ENCODE measurements around the gene COIL. TPM values are rescaled to one million over a fixed set of nuclear protein-coding genes. Genes with fewer than 3 reads are reported as not detected.
"Not testable (repeated sequence)": the region's sequence is repeated elsewhere in the genome, so short reads cannot be mapped to it uniquely, and the experiment has no call there.

The COIL gene
- total RNA-seq, 1 donor from 2014 or later, result 20.3 TPM

- no peaks in the 10 kb centered on the region for H3K36me3 Mint-ChIP-seq (ENCODE audit: low read depth)
- intact Hi-C loops (cut with micrococcal nuclease), result no loop called here
Observed at GRCh38 chr17:56974055-56974454, 13.2 kb upstream of the COIL start.

GRCh38 chr17:56973520-56973919 lies 12.7 kb upstream of the COIL start:
- DNase-seq (ENCODE audit: low spot score), result no peak
- H3K4me1 Mint-ChIP-seq (ENCODE audit: low read depth), result peaks cover 12% of the 10 kb centered on the region
- H3K27me3 Mint-ChIP-seq (ENCODE audit: low read depth), result peaks cover 23% of the 10 kb centered on the region
- no peak overlapping the region for H3K4me3 Mint-ChIP-seq (ENCODE audit: low read depth)
- H3K27ac Mint-ChIP-seq, result no peak overlapping the region
- no peaks in the 10 kb centered on the region for H3K36me3 Mint-ChIP-seq (ENCODE audit: low read depth)
- intact Hi-C loops (cut with micrococcal nuclease), result no loop called here
- no peaks in the 10 kb centered on the region for H3K9me3 Mint-ChIP-seq

More at GRCh38 chr17:56974055-56974454, 13.2 kb upstream of the COIL start:
- H3K9me3 Mint-ChIP-seq, result no peaks in the 10 kb centered on the region
- H3K27me3 Mint-ChIP-seq (ENCODE audit: low read depth), result peaks cover 23% of the 10 kb centered on the region
- H3K27ac Mint-ChIP-seq, result no peak overlapping the region
- no peak overlapping the region for H3K4me3 Mint-ChIP-seq (ENCODE audit: low read depth)
- peaks cover 17% of the 10 kb centered on the region for H3K4me1 Mint-ChIP-seq (ENCODE audit: low read depth)
- DNase-seq (ENCODE audit: low spot score), result no peak

GRCh38 chr17:56972111-56972730 lies 11.4 kb upstream of the COIL start:
- H3K27ac Mint-ChIP-seq, result no peak overlapping the region
- H3K9me3 Mint-ChIP-seq, result no peaks in the 10 kb centered on the region
- H3K36me3 Mint-ChIP-seq (ENCODE audit: low read depth), result no peaks in the 10 kb centered on the region
- intact Hi-C loops (cut with micrococcal nuclease), result no loop called here
- peaks cover 26% of the 10 kb centered on the region for H3K27me3 Mint-ChIP-seq (ENCODE audit: low read depth)
- no peak overlapping the region for H3K4me3 Mint-ChIP-seq (ENCODE audit: low read depth)
- no peak for DNase-seq (ENCODE audit: low spot score)
- peaks cover 6% of the 10 kb centered on the region for H3K4me1 Mint-ChIP-seq (ENCODE audit: low read depth)

GRCh38 chr17:56970974-56971373 lies 10.1 kb upstream of the COIL start:
- H3K27ac Mint-ChIP-seq, result no peak overlapping the region
- no peaks in the 10 kb centered on the region for H3K4me1 Mint-ChIP-seq (ENCODE audit: low read depth)
- H3K27me3 Mint-ChIP-seq (ENCODE audit: low read depth), result peaks cover 25% of the 10 kb centered on the region
- DNase-seq (ENCODE audit: low spot score), result no peak
- intact Hi-C loops (cut with micrococcal nuclease), result no loop called here
- H3K36me3 Mint-ChIP-seq (ENCODE audit: low read depth), result no peaks in the 10 kb centered on the region
- H3K4me3 Mint-ChIP-seq (ENCODE audit: low read depth), result no peak overlapping the region
- no peaks in the 10 kb centered on the region for H3K9me3 Mint-ChIP-seq

DNA sequence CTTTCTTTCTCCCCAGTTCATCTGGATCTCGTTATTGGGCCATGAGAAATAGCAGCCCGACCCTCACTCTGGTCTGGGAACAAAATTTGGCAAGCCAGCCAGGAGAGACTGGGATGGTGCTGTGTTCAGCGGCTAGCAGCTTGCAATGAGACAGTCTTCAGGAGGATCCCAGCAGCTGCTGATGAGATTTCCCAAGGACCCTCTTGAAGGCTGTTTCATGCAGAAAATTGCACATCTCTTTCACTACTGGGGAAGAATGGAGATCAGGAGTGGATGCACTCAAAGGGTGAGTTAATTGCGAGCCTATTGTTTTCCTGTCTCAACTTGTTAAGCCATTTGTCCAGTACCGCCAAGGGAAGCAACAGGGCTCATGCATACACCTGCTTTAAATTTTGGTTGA lies 5.5 kb upstream of the COIL start:
- H3K27ac Mint-ChIP-seq, result no peak overlapping the region
- no peaks in the 10 kb centered on the region for H3K36me3 Mint-ChIP-seq (ENCODE audit: low read depth)
- no peaks in the 10 kb centered on the region for H3K9me3 Mint-ChIP-seq
- H3K4me1 Mint-ChIP-seq (ENCODE audit: low read depth), result no peaks in the 10 kb centered on the region
- intact Hi-C loops (cut with micrococcal nuclease), result no loop called here
- no peak overlapping the region for H3K4me3 Mint-ChIP-seq (ENCODE audit: low read depth)
- H3K27me3 Mint-ChIP-seq (ENCODE audit: low read depth), result peaks cover 10% of the 10 kb centered on the region
- DNase-seq (ENCODE audit: low spot score), result no peak

DNA sequence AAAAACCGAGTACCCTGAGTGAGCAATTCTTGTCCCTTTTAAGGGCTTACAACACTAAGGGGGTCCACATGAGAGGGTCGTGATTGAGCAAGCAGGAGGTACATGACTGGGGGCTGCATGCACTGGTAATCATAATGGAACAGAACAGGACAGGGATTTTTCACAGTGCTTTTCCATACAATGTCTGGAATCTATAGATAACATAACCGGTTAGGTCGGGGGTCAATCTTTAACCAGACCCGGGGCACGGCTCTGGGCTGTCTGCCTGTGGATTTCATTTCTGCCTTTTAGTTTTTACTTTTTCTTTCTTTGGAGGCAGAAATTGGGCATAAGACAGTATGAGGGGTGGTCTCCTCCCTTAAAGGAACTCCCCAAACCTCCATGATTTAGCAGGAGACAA lies 4.8 kb upstream of the COIL start:
- H3K4me3 Mint-ChIP-seq (ENCODE audit: low read depth); DNase-seq (ENCODE audit: low spot score); H3K36me3 Mint-ChIP-seq (ENCODE audit: low read depth); intact Hi-C loops (cut with micrococcal nuclease); H3K4me1 Mint-ChIP-seq (ENCODE audit: low read depth); H3K9me3 Mint-ChIP-seq; H3K27ac Mint-ChIP-seq: not testable (repeated sequence)
- peaks cover 10% of the 10 kb centered on the region for H3K27me3 Mint-ChIP-seq (ENCODE audit: low read depth)

DNA sequence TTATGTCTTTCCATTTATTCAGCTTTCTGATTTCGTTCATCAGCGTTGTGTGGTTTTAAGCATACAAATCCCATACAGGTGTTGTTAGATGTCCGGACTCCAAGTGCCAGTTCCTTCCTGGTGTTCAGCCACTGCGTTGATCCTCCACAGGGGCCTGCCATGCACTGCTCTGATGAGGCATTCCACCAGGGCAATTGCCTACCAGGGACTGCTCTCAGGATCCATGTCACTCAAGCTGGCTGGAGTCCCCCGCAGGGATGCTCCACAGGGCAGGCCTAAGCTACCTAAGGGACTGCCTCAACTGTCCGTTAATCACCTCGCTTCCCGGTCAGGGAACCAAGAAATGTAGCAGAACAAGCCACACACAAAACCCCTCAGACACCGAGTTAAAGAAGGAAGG lies 4.4 kb upstream of the COIL start:
- H3K4me1 Mint-ChIP-seq (ENCODE audit: low read depth); H3K36me3 Mint-ChIP-seq (ENCODE audit: low read depth); intact Hi-C loops (cut with micrococcal nuclease); H3K4me3 Mint-ChIP-seq (ENCODE audit: low read depth); H3K9me3 Mint-ChIP-seq; DNase-seq (ENCODE audit: low spot score); H3K27ac Mint-ChIP-seq: not testable (repeated sequence)
- H3K27me3 Mint-ChIP-seq (ENCODE audit: low read depth), result peaks cover 10% of the 10 kb centered on the region

DNA sequence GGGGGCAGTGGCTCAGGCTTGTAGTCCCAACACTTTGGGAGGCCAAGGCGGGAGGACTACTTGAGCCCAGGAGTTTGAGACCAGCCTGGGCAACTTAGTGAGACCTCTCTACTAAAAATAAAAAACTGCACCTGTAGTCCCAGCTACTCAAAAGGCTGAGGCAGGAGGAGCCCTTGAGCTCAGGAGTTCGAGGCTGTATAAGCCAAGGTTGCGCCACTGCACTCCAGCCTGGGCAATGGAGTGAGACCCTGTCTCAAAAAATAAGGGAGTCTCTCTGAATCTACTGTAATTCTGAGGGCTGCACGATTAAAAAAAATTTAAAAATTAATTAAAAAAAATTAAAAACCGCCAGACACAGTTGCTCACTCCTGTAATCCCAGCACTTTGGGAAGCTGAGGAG lies 3.9 kb downstream of the COIL start:
- H3K27me3 Mint-ChIP-seq (ENCODE audit: low read depth), result no peaks in the 10 kb centered on the region
- DNase-seq (ENCODE audit: low spot score), result no peak
- H3K4me1 Mint-ChIP-seq (ENCODE audit: low read depth), result peaks cover 23% of the 10 kb centered on the region
- no peaks in the 10 kb centered on the region for H3K9me3 Mint-ChIP-seq
- intact Hi-C loops (cut with micrococcal nuclease), result no loop called here
- no peak overlapping the region for H3K4me3 Mint-ChIP-seq (ENCODE audit: low read depth)
- H3K36me3 Mint-ChIP-seq (ENCODE audit: low read depth), result peaks cover 4% of the 10 kb centered on the region
- H3K27ac Mint-ChIP-seq, result no peak overlapping the region

- peaks cover 10% of the 10 kb centered on the region for H3K4me1 Mint-ChIP-seq (ENCODE audit: low read depth)
- H3K4me3 Mint-ChIP-seq (ENCODE audit: low read depth), result no peak overlapping the region
- peaks cover 49% of the 10 kb centered on the region for H3K36me3 Mint-ChIP-seq (ENCODE audit: low read depth)
- intact Hi-C loops (cut with micrococcal nuclease), result loop anchor here (10.0 kb wide), 1 partner anchor 355 kb away; the partner anchor contains the start of gene NOG
- DNase-seq (ENCODE audit: low spot score), result no peak
- H3K27me3 Mint-ChIP-seq (ENCODE audit: low read depth), result no peaks in the 10 kb centered on the region
- peak overlapping the region; percentile 0 for H3K27ac Mint-ChIP-seq
- no peaks in the 10 kb centered on the region for H3K9me3 Mint-ChIP-seq
Observed at GRCh38 chr17:56949595-56949994, 11.3 kb downstream of the COIL start.

- H3K27me3 Mint-ChIP-seq (ENCODE audit: low read depth), result no peaks in the 10 kb centered on the region
- peaks cover 56% of the 10 kb centered on the region for H3K36me3 Mint-ChIP-seq (ENCODE audit: low read depth)
- no peak overlapping the region for H3K4me3 Mint-ChIP-seq (ENCODE audit: low read depth)
- no peak for DNase-seq (ENCODE audit: low spot score)
- no peaks in the 10 kb centered on the region for H3K9me3 Mint-ChIP-seq
- H3K4me1 Mint-ChIP-seq (ENCODE audit: low read depth), result peaks cover 9% of the 10 kb centered on the region
- no peak overlapping the region for H3K27ac Mint-ChIP-seq
- intact Hi-C loops (cut with micrococcal nuclease), result loop anchor here (10.0 kb wide), 1 partner anchor 354 kb away; the partner anchor contains the start of gene NOG
Observed at GRCh38 chr17:56948491-56948890, 12.4 kb downstream of the COIL start.

- intact Hi-C loops (cut with micrococcal nuclease), result loop anchor here (10.0 kb wide), 1 partner anchor 353 kb away; the partner anchor contains the start of gene NOG
- no peak overlapping the region for H3K4me3 Mint-ChIP-seq (ENCODE audit: low read depth)
- peak overlapping the region; percentile 5 for H3K27ac Mint-ChIP-seq
- H3K9me3 Mint-ChIP-seq, result no peaks in the 10 kb centered on the region
- H3K36me3 Mint-ChIP-seq (ENCODE audit: low read depth), result peaks cover 60% of the 10 kb centered on the region
- no peak for DNase-seq (ENCODE audit: low spot score)
- H3K27me3 Mint-ChIP-seq (ENCODE audit: low read depth), result no peaks in the 10 kb centered on the region
- peaks cover 7% of the 10 kb centered on the region for H3K4me1 Mint-ChIP-seq (ENCODE audit: low read depth)
Observed at GRCh38 chr17:56947741-56948140, 13.1 kb downstream of the COIL start.

DNA sequence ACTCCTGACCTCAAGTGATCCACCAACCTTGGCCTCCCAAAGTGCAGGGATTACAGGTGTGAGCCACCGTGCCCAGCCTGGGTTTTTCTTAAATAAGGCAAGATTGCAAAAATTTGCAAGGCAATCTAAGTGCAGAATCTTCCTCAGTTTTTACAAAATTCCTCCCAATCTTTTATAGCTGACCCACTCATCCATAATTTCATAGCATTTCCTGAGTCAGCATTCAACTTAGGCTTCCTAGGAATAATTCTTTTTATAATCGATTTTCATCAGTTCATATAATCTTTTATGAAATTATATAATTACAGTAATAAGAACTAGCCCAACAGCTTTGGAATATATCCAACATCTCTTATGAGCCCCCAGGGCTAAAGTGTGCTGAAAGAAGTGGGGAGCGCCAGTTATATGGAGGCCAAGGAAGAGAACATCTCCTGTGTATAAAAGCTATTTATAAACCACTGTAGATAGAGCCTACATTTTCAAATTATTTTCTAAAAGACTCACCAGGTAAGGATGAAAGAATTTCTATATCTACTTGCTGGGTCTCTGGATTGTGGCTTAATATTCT lies 14.8 kb downstream of the COIL start:
- Mint-ChIP-seq H3K9me3 (no peaks in the 10 kb centered on the region), H3K36me3 (ENCODE audit: low read depth) (peaks cover 71% of the 10 kb centered on the region), H3K4me1 (ENCODE audit: low read depth) (peaks cover 5% of the 10 kb centered on the region), H3K4me3 (ENCODE audit: low read depth) (no peak overlapping the region), H3K27ac (no peak overlapping the region), H3K27me3 (ENCODE audit: low read depth) (no peaks in the 10 kb centered on the region)
- no peak for DNase-seq (ENCODE audit: low spot score)
- intact Hi-C loops (cut with micrococcal nuclease), result loop anchor here (10.0 kb wide), 1 partner anchor 351 kb away; the partner anchor contains the start of gene NOG

DNA sequence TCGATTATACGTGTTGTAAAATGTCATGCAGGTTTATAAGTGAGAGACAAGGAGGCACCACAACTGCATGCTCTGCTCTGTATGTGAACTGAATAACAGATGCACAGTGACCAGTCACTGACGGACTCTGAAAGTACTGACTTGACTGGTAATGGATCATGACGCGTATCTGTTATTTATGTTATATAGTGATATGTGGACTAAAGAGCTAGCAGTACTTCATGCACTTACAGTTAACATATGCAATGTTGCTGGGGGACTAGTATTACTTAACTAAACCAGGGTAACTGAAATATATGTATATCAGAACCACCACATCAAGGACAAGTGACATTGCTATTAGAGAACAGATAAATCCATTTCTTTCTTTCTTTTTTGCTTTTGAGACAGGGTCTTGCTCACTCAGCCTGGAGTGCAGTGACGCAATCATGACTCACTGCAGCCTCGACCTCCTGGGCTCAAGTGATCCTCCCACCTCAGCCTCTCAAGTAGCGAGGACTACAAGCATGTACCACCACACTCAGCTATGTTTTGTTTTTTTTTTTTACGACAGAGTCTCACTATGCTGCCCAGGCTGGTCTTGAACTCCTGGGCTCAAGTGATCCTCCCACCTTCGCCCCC lies 17.2 kb downstream of the COIL start:
- peaks cover 64% of the 10 kb centered on the region for H3K36me3 Mint-ChIP-seq (ENCODE audit: low read depth)
- H3K4me3 Mint-ChIP-seq (ENCODE audit: low read depth), result no peak overlapping the region
- no peak overlapping the region for H3K27ac Mint-ChIP-seq
- H3K27me3 Mint-ChIP-seq (ENCODE audit: low read depth), result no peaks in the 10 kb centered on the region
- intact Hi-C loops (cut with micrococcal nuclease), result loop anchor here (10.0 kb wide), 1 partner anchor 349 kb away; the partner anchor contains the start of gene NOG
- peaks cover 6% of the 10 kb centered on the region for H3K4me1 Mint-ChIP-seq (ENCODE audit: low read depth)
- no peak for DNase-seq (ENCODE audit: low spot score)
- no peaks in the 10 kb centered on the region for H3K9me3 Mint-ChIP-seq
